ENCODE data around the gene SCAF8. TPM values are rescaled to one million over a fixed set of nuclear protein-coding genes. Genes with fewer than 3 reads are reported as not detected.

The SCAF8 gene
- total and polyA plus RNA-seq, 2 donors, result 21.1 to 97.9 TPM

- H3K4me1 ChIP-seq (ENCODE audit: insufficient read depth), result no peaks in the 10 kb centered on the region
- WGBS, result 95% methylated on average over 2 of the region's 2 CpGs
- no peak for DNase-seq (ENCODE audit: extremely low spot score)
- no peak overlapping the region for H3K4me3 ChIP-seq (ENCODE audit: low read depth, low read length)
- H3K27ac ChIP-seq (ENCODE audit: low read depth), result no peak overlapping the region
- no peaks in the 10 kb centered on the region for H3K36me3 ChIP-seq (ENCODE audit: insufficient read depth)
These were observed 12.0 kb downstream of the SCAF8 start for GRCh38 chr6:154745243-154745642.

GRCh38 chr6:154749341-154749740, 16.1 kb downstream of the SCAF8 start:
- WGBS, result 88% methylated on average over 3 of the region's 3 CpGs
- no peak overlapping the region for H3K27ac ChIP-seq (ENCODE audit: low read depth)
- DNase-seq (ENCODE audit: extremely low spot score), result no peak
- no peaks in the 10 kb centered on the region for H3K4me1 ChIP-seq (ENCODE audit: insufficient read depth)
- no peak overlapping the region for H3K4me3 ChIP-seq (ENCODE audit: low read depth, low read length)
- H3K36me3 ChIP-seq (ENCODE audit: insufficient read depth), result no peaks in the 10 kb centered on the region

GRCh38 chr6:154751011-154751800, 18.0 kb downstream of the SCAF8 start:
- WGBS, result 93% methylated on average over 13 of the region's 13 CpGs
- H3K4me1 ChIP-seq (ENCODE audit: insufficient read depth), result no peaks in the 10 kb centered on the region
- no peak overlapping the region for H3K4me3 ChIP-seq (ENCODE audit: low read depth, low read length)
- DNase-seq (ENCODE audit: extremely low spot score), result no peak
- no peaks in the 10 kb centered on the region for H3K36me3 ChIP-seq (ENCODE audit: insufficient read depth)
- H3K27ac ChIP-seq (ENCODE audit: low read depth), result no peak overlapping the region

- WGBS, result 70% methylated on average over 1 of the region's 1 CpG
- Histone ChIP-seq H3K4me1 (ENCODE audit: insufficient read depth) (no peaks in the 10 kb centered on the region), H3K4me3 (ENCODE audit: low read depth, low read length) (no peak overlapping the region), H3K27ac (ENCODE audit: low read depth) (no peak overlapping the region), H3K36me3 (ENCODE audit: insufficient read depth) (no peaks in the 10 kb centered on the region)
- DNase-seq (ENCODE audit: extremely low spot score), result no peak
These were observed 18.8 kb downstream of the SCAF8 start for GRCh38 chr6:154752022-154752421.

GRCh38 chr6:154754152-154754551, 20.9 kb downstream of the SCAF8 start:
- Histone ChIP-seq H3K27ac (ENCODE audit: low read depth) (no peak overlapping the region), H3K4me1 (ENCODE audit: insufficient read depth) (no peaks in the 10 kb centered on the region), H3K36me3 (ENCODE audit: insufficient read depth) (no peaks in the 10 kb centered on the region), H3K4me3 (ENCODE audit: low read depth, low read length) (no peak overlapping the region)
- no peak for DNase-seq (ENCODE audit: extremely low spot score)
- 20% methylated on average over 4 of the region's 4 CpGs for WGBS

- Histone ChIP-seq H3K27ac (ENCODE audit: low read depth) (no peak overlapping the region), H3K4me3 (ENCODE audit: low read depth, low read length) (no peak overlapping the region), H3K36me3 (ENCODE audit: insufficient read depth) (no peaks in the 10 kb centered on the region), H3K4me1 (ENCODE audit: insufficient read depth) (no peaks in the 10 kb centered on the region)
- DNase-seq (ENCODE audit: extremely low spot score), result no peak
- WGBS, result 61% methylated on average over 3 of the region's 3 CpGs
These were observed 24.3 kb downstream of the SCAF8 start for GRCh38 chr6:154757352-154758050.

GRCh38 chr6:154758125-154758524, 24.9 kb downstream of the SCAF8 start:
- no peak for DNase-seq (ENCODE audit: extremely low spot score)
- no peaks in the 10 kb centered on the region for H3K36me3 ChIP-seq (ENCODE audit: insufficient read depth)
- no peak overlapping the region for H3K27ac ChIP-seq (ENCODE audit: low read depth)
- H3K4me1 ChIP-seq (ENCODE audit: insufficient read depth), result no peaks in the 10 kb centered on the region
- WGBS, result 72% methylated on average over 6 of the region's 6 CpGs
- H3K4me3 ChIP-seq (ENCODE audit: low read depth, low read length), result no peak overlapping the region

- H3K4me1 ChIP-seq (ENCODE audit: insufficient read depth), result peaks cover 2% of the 10 kb centered on the region
- H3K4me3 ChIP-seq (ENCODE audit: low read depth, low read length), result no peak overlapping the region
- H3K27ac ChIP-seq (ENCODE audit: low read depth), result no peak overlapping the region
- H3K36me3 ChIP-seq (ENCODE audit: insufficient read depth), result no peaks in the 10 kb centered on the region
- 65% methylated on average over 1 of the region's 1 CpG for WGBS
- no peak for DNase-seq (ENCODE audit: extremely low spot score)
These were observed 30.4 kb downstream of the SCAF8 start for GRCh38 chr6:154763650-154764049.

GRCh38 chr6:154765273-154765672, 32.1 kb downstream of the SCAF8 start:
- Histone ChIP-seq H3K4me3 (ENCODE audit: low read depth, low read length) (no peak overlapping the region), H3K27ac (ENCODE audit: low read depth) (no peak overlapping the region), H3K36me3 (ENCODE audit: insufficient read depth) (no peaks in the 10 kb centered on the region), H3K4me1 (ENCODE audit: insufficient read depth) (peaks cover 2% of the 10 kb centered on the region)
- DNase-seq (ENCODE audit: extremely low spot score), result no peak
- 11% methylated on average over 1 of the region's 1 CpG for WGBS

GRCh38 chr6:154766288-154766687, 33.1 kb downstream of the SCAF8 start:
- Histone ChIP-seq H3K4me1 (ENCODE audit: insufficient read depth) (peaks cover 2% of the 10 kb centered on the region), H3K4me3 (ENCODE audit: low read depth, low read length) (no peak overlapping the region), H3K27ac (ENCODE audit: low read depth) (no peak overlapping the region), H3K36me3 (ENCODE audit: insufficient read depth) (no peaks in the 10 kb centered on the region)
- WGBS, result 19% methylated on average over 3 of the region's 3 CpGs
- DNase-seq (ENCODE audit: extremely low spot score), result no peak

GRCh38 chr6:154767003-154767723, 33.9 kb downstream of the SCAF8 start:
- WGBS, result 65% methylated on average over 3 of the region's 3 CpGs
- Histone ChIP-seq H3K4me3 (ENCODE audit: low read depth, low read length) (no peak overlapping the region), H3K27ac (ENCODE audit: low read depth) (no peak overlapping the region), H3K4me1 (ENCODE audit: insufficient read depth) (peaks cover 2% of the 10 kb centered on the region), H3K36me3 (ENCODE audit: insufficient read depth) (no peaks in the 10 kb centered on the region)
- DNase-seq (ENCODE audit: extremely low spot score), result no peak

GRCh38 chr6:154768280-154768679, 35.1 kb downstream of the SCAF8 start:
- Histone ChIP-seq H3K27ac (ENCODE audit: low read depth) (no peak overlapping the region), H3K4me1 (ENCODE audit: insufficient read depth) (peaks cover 2% of the 10 kb centered on the region), H3K36me3 (ENCODE audit: insufficient read depth) (no peaks in the 10 kb centered on the region), H3K4me3 (ENCODE audit: low read depth, low read length) (no peak overlapping the region)
- WGBS, result 75% methylated on average over 3 of the region's 3 CpGs
- DNase-seq (ENCODE audit: extremely low spot score), result no peak

- no peak overlapping the region for H3K27ac ChIP-seq (ENCODE audit: low read depth)
- no peak overlapping the region for H3K4me3 ChIP-seq (ENCODE audit: low read depth, low read length)
- no peaks in the 10 kb centered on the region for H3K36me3 ChIP-seq (ENCODE audit: insufficient read depth)
- WGBS, result 77% methylated on average over 4 of the region's 4 CpGs
- no peak for DNase-seq (ENCODE audit: extremely low spot score)
- H3K4me1 ChIP-seq (ENCODE audit: insufficient read depth), result no peaks in the 10 kb centered on the region
These were observed 40.4 kb downstream of the SCAF8 start for GRCh38 chr6:154773610-154774089.

All from urinary bladder (tissue), 4 donors.